T47D (cell line): ENCODE data around the gene SYNJ1.
A peak's percentile ranks its signal among the peaks of the same experiment; 100 is the strongest.
"Not testable (repeated sequence)": the region's sequence is repeated elsewhere in the genome, so short reads cannot be mapped to it uniquely, and the experiment has no call there.

Experiments
- DNase-seq, 2 experiments: peaks; one replicate each; pipeline versions ENCODE4 v3.0.0 to v3.0.0-alpha.2; 2011 to 2012; ENCODE audit warnings: low read depth in 1 of 2, low spot score in 1 of 2
- JUND ChIP-seq: IDR thresholded peaks from 2 replicates; pipeline ENCODE4 v1.6.1; 2012; ENCODE audit warnings: low read depth
- in situ Hi-C: cut with HindIII; loops from 2 replicates; pipeline ENCODE4 v1.10.0; 2016; ENCODE audit warnings: low sequenced_read_pairs, low pct_unique_long_range_greater_than_20kb

Gene SYNJ1

GRCh38 chr21:32658524-32658923, 69.3 kb downstream of the SYNJ1 start:
- no peak for DNase-seq

GRCh38 chr21:32653326-32653901, 74.4 kb downstream of the SYNJ1 start:
- peak; percentile 45 to 52 for DNase-seq
- in situ Hi-C loops = no loop called here

More at GRCh38 chr21:32658524-32658923, 69.3 kb downstream of the SYNJ1 start:
- no peak for TF ChIP-seq JUND
- in situ Hi-C loops = no loop called here

GRCh38 chr21:32648165-32648564, 79.6 kb downstream of the SYNJ1 start:
- in situ Hi-C loops = no loop called here
- DNase-seq = no peak
- TF ChIP-seq JUND = no peak

More at GRCh38 chr21:32653326-32653901, 74.4 kb downstream of the SYNJ1 start:
- TF ChIP-seq JUND = no peak

- no peak for TF ChIP-seq JUND
- in situ Hi-C loops = no loop called here
- DNase-seq = no peak
These were observed 82.3 kb downstream of the SYNJ1 start for GRCh38 chr21:32645261-32646182.

- TF ChIP-seq JUND = no peak
- no peak for DNase-seq
- in situ Hi-C loops = no loop called here
These were observed 85.8 kb downstream of the SYNJ1 start for GRCh38 chr21:32641710-32642698.

- in situ Hi-C loops = no loop called here
- no peak for DNase-seq
These were observed 101.1 kb downstream of the SYNJ1 start for GRCh38 chr21:32626621-32627196.

GRCh38 chr21:32618218-32618617, 109.6 kb downstream of the SYNJ1 start:
- DNase-seq, in situ Hi-C loops: not testable (repeated sequence)

More at GRCh38 chr21:32626621-32627196, 101.1 kb downstream of the SYNJ1 start:
- TF ChIP-seq JUND = no peak

- in situ Hi-C loops = no loop called here
- TF ChIP-seq JUND = no peak
- no peak for DNase-seq
These were observed 114.3 kb downstream of the SYNJ1 start for GRCh38 chr21:32613436-32614043.

GRCh38 chr21:32612999-32613337, 114.8 kb downstream of the SYNJ1 start:
- no peak for DNase-seq
- TF ChIP-seq JUND = no peak
- in situ Hi-C loops = no loop called here

GRCh38 chr21:32612075-32612998, 115.5 kb downstream of the SYNJ1 start, which contains the start of gene CFAP298:
CFAP298 (minus strand) TSS chr21:32612377; CDS start chr21:32612243, 134 bp downstream.
- in situ Hi-C loops = no loop called here
- peak; percentile 60 to 95 for DNase-seq
- no peak for TF ChIP-seq JUND
